BJ (cell line): ENCODE data around the gene ELOVL5. TPM values are rescaled to one million over a fixed set of nuclear protein-coding genes. Genes with fewer than 3 reads are reported as not detected.

Source experiments
- CTCF ChIA-PET: fragments of 350-600 bp; formaldehyde crosslinking; extraction: SDS; loops from one replicate; lab custom pipeline; 2021; ENCODE audit warnings: antibody characterized with exemption, inconsistent platforms; lab: Yijun Ruan, JAX
- POLR2A ChIA-PET: fragments of 300-600 bp; sonication (Branson Sonifier 250); formaldehyde crosslinking; extraction: SDS; loops from one replicate; lab custom pipeline; 2021; ENCODE audit warnings: antibody characterized with exemption; lab: Charles Lee
- DNase-seq: peaks from one replicate; pipeline ENCODE4 v3.0.0-alpha.2; 2011; ENCODE audit warnings: low read depth
- H3K27me3 ChIP-seq: 2 replicates; pipeline ENCODE4 v1.6.0; 2011; ENCODE audit warnings: low read length; ENCODE audit not compliant: control insufficient read depth, insufficient read depth
- H3K36me3 ChIP-seq: 2 replicates; pipeline ENCODE4 v1.5.1; 2011; ENCODE audit warnings: low read length; ENCODE audit not compliant: control insufficient read depth, insufficient read depth
- H3K4me3 ChIP-seq: 2 replicates; pipeline ENCODE4 v1.5.1; 2011; ENCODE audit warnings: low read depth, mild to moderate bottlenecking, control low read depth, low read length
- polyA plus RNA-seq: library from polyadenylated mRNA; depleted of rRNA; stranded (reverse); fragments of >200 nt; gene quantifications from 2 replicates; pipeline ENCODE4 v1.2.3, GENCODE V29; 2011
- TF ChIP-seq, protein P1 (sequence below): IDR thresholded peaks from 2 replicates; pipeline ENCODE4 v1.5.1; 2011; ENCODE audit warnings: low read depth, mild to moderate bottlenecking, control low read depth, inconsistent platforms, low read length, moderate library complexity; ENCODE audit not compliant: insufficient read depth

ELOVL5 gene
- polyA plus RNA-seq, 1 experiment: 88.5 TPM

DNA sequence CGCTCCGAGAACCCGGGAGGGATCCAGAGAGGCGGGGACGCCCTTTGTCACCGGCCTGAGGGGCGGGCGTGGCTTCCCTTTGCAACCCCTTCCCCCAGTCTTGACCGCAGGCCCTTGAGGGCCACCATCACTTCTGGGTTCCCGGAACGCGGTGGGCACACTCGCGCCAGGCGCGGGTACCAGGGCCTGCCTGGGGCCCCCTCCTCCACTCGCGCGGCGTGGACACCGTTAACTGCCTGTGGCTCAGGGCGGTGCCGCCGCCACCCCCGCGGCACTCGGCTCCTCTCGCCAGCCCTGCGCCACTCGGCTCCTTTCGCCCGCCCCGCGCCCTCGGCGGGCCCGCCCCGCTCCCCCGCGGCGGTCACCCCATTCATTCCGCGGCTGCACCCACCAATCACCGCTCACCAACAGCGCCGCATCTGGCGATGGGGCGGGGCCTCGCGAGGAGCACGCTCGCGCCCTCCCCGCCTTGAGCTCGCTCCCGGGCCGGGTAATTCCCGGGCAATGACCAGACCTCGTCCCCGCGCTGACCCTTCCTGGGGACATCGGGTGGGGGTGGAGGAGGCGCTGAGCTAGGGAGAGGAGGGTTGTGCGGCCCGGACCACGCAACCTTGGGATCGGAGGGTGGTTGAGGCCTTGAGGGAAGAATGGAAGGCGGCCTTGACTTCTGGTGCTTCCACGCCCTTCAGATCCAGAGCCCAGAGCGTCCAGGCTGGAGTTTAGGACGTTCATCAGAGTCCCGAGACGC is 10.5 kb upstream of the ELOVL5 start:
- Histone ChIP-seq H3K4me3 (peak overlapping the region; percentile 51), H3K27me3 (no peaks in the 10 kb centered on the region), H3K36me3 (no peaks in the 10 kb centered on the region)
- ChIA-PET CTCF (interaction anchor here (1.8 kb wide), 1 partner anchor 12 kb away, joined by 3 read pairs; no protein-coding TSS in a partner anchor), POLR2A (interaction anchor here (0.8 to 1.0 kb wide), 2 partner anchors 37 to 180 kb away, joined by 3 read pairs; no protein-coding TSS in a partner anchor)
- TF ChIP-seq, protein P1, sequence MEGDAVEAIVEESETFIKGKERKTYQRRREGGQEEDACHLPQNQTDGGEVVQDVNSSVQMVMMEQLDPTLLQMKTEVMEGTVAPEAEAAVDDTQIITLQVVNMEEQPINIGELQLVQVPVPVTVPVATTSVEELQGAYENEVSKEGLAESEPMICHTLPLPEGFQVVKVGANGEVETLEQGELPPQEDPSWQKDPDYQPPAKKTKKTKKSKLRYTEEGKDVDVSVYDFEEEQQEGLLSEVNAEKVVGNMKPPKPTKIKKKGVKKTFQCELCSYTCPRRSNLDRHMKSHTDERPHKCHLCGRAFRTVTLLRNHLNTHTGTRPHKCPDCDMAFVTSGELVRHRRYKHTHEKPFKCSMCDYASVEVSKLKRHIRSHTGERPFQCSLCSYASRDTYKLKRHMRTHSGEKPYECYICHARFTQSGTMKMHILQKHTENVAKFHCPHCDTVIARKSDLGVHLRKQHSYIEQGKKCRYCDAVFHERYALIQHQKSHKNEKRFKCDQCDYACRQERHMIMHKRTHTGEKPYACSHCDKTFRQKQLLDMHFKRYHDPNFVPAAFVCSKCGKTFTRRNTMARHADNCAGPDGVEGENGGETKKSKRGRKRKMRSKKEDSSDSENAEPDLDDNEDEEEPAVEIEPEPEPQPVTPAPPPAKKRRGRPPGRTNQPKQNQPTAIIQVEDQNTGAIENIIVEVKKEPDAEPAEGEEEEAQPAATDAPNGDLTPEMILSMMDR: no peak
- DNase-seq: peak; percentile 82

DNA sequence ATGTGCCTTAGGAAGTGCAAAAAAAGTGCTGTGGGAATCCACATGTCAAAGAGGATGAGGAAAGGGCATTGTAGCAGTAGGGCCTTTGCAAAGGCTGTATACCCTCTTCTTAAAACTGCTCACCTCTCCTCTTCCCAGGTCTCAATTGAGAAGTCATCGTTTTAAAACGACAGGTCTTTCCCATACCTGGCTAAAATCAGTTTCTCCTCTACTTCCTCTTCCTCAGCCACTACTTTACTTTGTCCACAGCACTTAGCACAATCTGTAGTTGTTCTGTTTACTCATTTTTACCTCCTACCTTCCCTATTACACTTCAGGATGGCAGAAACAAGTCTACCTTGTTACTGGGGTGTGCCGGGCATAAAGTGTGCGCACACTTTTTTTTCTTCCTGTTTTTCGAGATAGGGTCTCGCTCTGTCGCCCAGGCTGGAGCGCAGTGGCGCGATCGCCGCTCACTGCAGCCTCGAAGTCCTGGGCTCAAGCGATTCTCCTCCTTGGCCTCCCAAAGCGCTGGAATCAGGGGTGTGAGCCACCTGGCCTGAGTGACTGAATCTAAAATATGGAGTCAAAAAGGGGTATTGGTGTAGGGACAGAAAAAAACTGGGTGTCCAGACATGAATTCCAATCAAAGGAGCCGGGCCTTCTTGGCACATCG is 9.8 kb upstream of the ELOVL5 start:
- CTCF ChIA-PET: no interaction called here
- POLR2A ChIA-PET: interaction anchor here (1.0 kb wide), 1 partner anchor 36 kb away, joined by 3 read pairs; no protein-coding TSS in a partner anchor
- no peaks in the 10 kb centered on the region for H3K36me3 ChIP-seq
- H3K27me3 ChIP-seq: no peaks in the 10 kb centered on the region
- DNase-seq: no peak
- TF ChIP-seq, protein P1: no peak
- peak overlapping the region; percentile 51 for H3K4me3 ChIP-seq

DNA sequence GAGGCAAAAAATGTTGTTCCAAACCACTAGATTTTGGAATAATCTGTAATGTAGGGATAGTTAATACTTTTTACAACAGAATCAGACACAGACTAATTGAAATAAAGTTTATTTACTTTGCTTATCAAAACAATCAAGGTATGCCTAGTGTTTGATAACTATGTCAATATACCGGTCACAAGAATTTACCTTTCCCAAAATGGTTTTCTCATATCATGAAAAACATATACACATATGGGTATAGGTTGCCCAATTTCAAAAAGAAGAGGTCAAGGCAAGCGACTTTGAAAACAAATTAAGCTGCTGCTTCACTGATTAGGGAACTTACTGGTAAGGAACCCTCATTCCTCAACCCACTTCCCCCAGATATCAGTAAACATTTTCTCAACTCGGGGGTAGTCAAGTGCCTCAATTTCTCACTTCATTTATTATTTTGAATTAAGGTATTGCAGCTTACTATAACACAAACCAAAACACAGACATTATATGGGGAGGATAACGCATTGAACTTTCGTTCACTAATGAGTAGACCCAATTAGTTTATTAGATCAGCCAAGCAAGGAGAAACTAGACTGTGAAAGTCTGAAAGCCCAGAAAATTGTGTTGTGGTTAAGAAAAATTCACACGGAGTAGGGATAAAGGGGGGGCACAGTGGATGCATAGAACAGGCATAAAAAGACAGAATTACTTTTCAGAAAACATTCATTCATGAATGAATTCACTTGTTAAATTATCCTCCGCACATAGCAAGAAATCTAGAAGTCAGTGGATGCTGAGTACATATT is 9.0 kb upstream of the ELOVL5 start:
- CTCF ChIA-PET: no interaction called here
- Histone ChIP-seq H3K4me3 (no peak overlapping the region), H3K36me3 (no peaks in the 10 kb centered on the region), H3K27me3 (peaks cover 2% of the 10 kb centered on the region; the same call in 1 of the 2 replicates)
- DNase-seq: no peak
- TF ChIP-seq, protein P1: no peak
- POLR2A ChIA-PET: no interaction called here

DNA sequence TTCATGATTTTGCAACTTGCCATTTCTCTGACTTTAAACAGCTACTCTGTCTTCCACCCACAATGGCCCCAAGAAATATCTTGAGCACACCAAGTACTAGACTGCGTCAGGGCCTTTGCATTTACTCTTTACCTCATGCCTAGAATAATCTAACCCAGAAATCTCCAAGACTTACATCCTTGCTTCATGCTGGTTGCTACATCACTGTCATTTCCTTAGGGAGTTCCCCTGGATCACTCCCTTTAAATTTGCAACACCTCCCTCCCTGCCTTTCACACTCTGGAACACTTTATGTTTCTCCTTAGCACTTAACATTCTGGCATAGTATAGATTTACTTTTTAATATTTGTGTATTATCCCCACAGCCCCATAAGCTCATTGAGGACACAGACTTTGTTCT is 4.9 kb upstream of the ELOVL5 start:
- Histone ChIP-seq H3K27me3 (peaks cover 2% of the 10 kb centered on the region; the same call in 1 of the 2 replicates), H3K36me3 (no peaks in the 10 kb centered on the region), H3K4me3 (no peak overlapping the region)
- no peak for DNase-seq
- ChIA-PET CTCF (no interaction called here), POLR2A (no interaction called here)
- TF ChIP-seq, protein P1: no peak
